Neural cell (in vitro differentiated cells): ENCODE results near the gene PDE6D. TPM values are rescaled to one million over a fixed set of nuclear protein-coding genes. Genes with fewer than 3 reads are reported as not detected.
"Not testable (repeated sequence)": the region's sequence is repeated elsewhere in the genome, so short reads cannot be mapped to it uniquely, and the experiment has no call there.

ENCODE experiments used
- H2AFZ ChIP-seq: fragments of 200-600, 300-800 bp; sonication (generic), shearing (Covaris generic); 2 replicates; pipeline ENCODE4 v1.6.0; 2014; ENCODE audit warnings: low read depth, mild to moderate bottlenecking, antibody characterized with exemption, low read length, moderate library complexity
- H3F3A ChIP-seq: fragments of 200-600 bp; shearing (Covaris generic); 2 replicates; pipeline ENCODE4 v1.6.1; 2016; ENCODE audit warnings: mild to moderate bottlenecking, moderate library complexity, mixed read lengths, antibody characterized with exemption, low read length; ENCODE audit not compliant: insufficient read depth, poor library complexity, severe bottlenecking
- H3K27ac ChIP-seq: fragments of 200-600, 300-800 bp; sonication (generic), shearing (Covaris generic); 2 replicates; pipeline ENCODE4 v1.5.1; 2014; ENCODE audit warnings: mild to moderate bottlenecking, low read length, moderate library complexity
- H3K27me3 ChIP-seq: fragments of 300-800, 200-600 bp; sonication (generic), shearing (Covaris generic); 2 replicates; pipeline ENCODE4 v1.6.0; 2014; ENCODE audit warnings: mild to moderate bottlenecking, low read depth, low read length, moderate library complexity; ENCODE audit not compliant: insufficient read depth
- H3K36me3 ChIP-seq: fragments of 300-800, 200-600 bp; sonication (generic), shearing (Covaris generic); 2 replicates; pipeline ENCODE4 v1.5.1; 2014; ENCODE audit warnings: mild to moderate bottlenecking, antibody characterized with exemption, low read length, moderate library complexity; ENCODE audit not compliant: insufficient read depth
- H3K4me2 ChIP-seq: fragments of 300-800, 200-600 bp; sonication (generic), shearing (Covaris generic); 2 replicates; pipeline ENCODE4 v1.6.0; 2014; ENCODE audit warnings: mild to moderate bottlenecking, low read length
- H3K4me3 ChIP-seq: fragments of 300-800, 200-600 bp; sonication (generic), shearing (Covaris generic); 2 replicates; pipeline ENCODE4 v1.5.1; 2014; ENCODE audit warnings: mild to moderate bottlenecking, low read length, moderate library complexity
- H3K79me2 ChIP-seq: fragments of 200-600 bp; shearing (Covaris generic); replicated peaks from 2 replicates; pipeline ENCODE4 v1.6.0; 2014; ENCODE audit warnings: mild to moderate bottlenecking, low read length, moderate library complexity; ENCODE audit not compliant: insufficient read depth
- H3K9ac ChIP-seq: fragments of 300-800, 200-600 bp; sonication (generic), shearing (Covaris generic); 2 replicates; pipeline ENCODE4 v1.6.1; 2016; ENCODE audit warnings: mild to moderate bottlenecking, low read length, mixed read lengths
- H3K9me2 ChIP-seq: fragments of 200-600 bp; shearing (Covaris generic); 2 replicates; pipeline ENCODE4 v1.6.1; 2016; ENCODE audit warnings: mild to moderate bottlenecking, low read length, mixed read lengths; ENCODE audit not compliant: insufficient read depth
- H3K9me3 ChIP-seq: fragments of 200-600, 300-800 bp; sonication (generic), shearing (Covaris generic); 2 replicates; pipeline ENCODE4 v1.6.1; 2016; ENCODE audit warnings: mild to moderate bottlenecking, mixed run types, low read length, moderate library complexity, mixed read lengths
- H4K20me1 ChIP-seq: fragments of 200-600 bp; shearing (Covaris generic); 2 replicates; pipeline ENCODE4 v1.6.1; 2016; ENCODE audit warnings: mild to moderate bottlenecking, mixed run types; ENCODE audit not compliant: insufficient read depth
- CTCF ChIP-seq: fragments of 450-650 bp; IDR thresholded peaks from 2 replicates; pipeline ENCODE4 v1.5.1; 2014; ENCODE audit warnings: antibody characterized with exemption, mild to moderate bottlenecking, moderate library complexity; ENCODE audit not compliant: poor library complexity, severe bottlenecking
- EP300 ChIP-seq: fragments of 450-650 bp; conservative IDR thresholded peaks from 2 replicates; pipeline ENCODE4 v1.6.1; 2014; ENCODE audit warnings: antibody characterized with exemption, mild to moderate bottlenecking, moderate library complexity; ENCODE audit not compliant: poor library complexity, severe bottlenecking
- POLR2AphosphoS5 ChIP-seq: IDR thresholded peaks from 2 replicates; pipeline ENCODE4 v1.6.1; 2012
- RAD21 ChIP-seq: fragments of 450-650 bp; conservative IDR thresholded peaks from 2 replicates; pipeline ENCODE4 v1.6.1; 2014; ENCODE audit warnings: antibody characterized with exemption, mild to moderate bottlenecking, moderate library complexity
- REST ChIP-seq: IDR thresholded peaks from 2 replicates; pipeline ENCODE4 v1.6.1; 2012; ENCODE audit warnings: borderline replicate concordance
- polyA plus RNA-seq: library from polyadenylated mRNA; depleted of rRNA; stranded (reverse); fragments of >200 nt; gene quantifications from 2 replicates; pipeline ENCODE4 v1.2.3, GENCODE V29; 2014

The PDE6D gene
- polyA plus RNA-seq, 1 donor from 2014 or later = 150 TPM

GRCh38 chr2:231713406-231713729 is 67.7 kb downstream of the PDE6D start:
- not testable (repeated sequence) for H3K4me2 ChIP-seq, H3K4me3 ChIP-seq, H3K9me3 ChIP-seq, H3K36me3 ChIP-seq, H3K27ac ChIP-seq, H3K9me2 ChIP-seq, H2AFZ ChIP-seq, H3K9ac ChIP-seq, H3K27me3 ChIP-seq
- Histone ChIP-seq H3F3A (peaks cover 11% of the 10 kb centered on the region), H4K20me1 (peaks cover 48% of the 10 kb centered on the region), H3K79me2 (peaks cover 50% of the 10 kb centered on the region)

GRCh38 chr2:231712451-231713021 is 68.5 kb downstream of the PDE6D start:
- not testable (repeated sequence) for H3K9me3 ChIP-seq, H2AFZ ChIP-seq, H3K4me2 ChIP-seq, H3K36me3 ChIP-seq, H3K9me2 ChIP-seq, H3K27ac ChIP-seq, H3K27me3 ChIP-seq
- Histone ChIP-seq H3K79me2 (peaks cover 50% of the 10 kb centered on the region), H3K9ac (peak overlapping the region; percentile 99), H3K4me3 (peak overlapping the region; percentile 100), H4K20me1 (peaks cover 48% of the 10 kb centered on the region), H3F3A (peaks cover 11% of the 10 kb centered on the region)

- Histone ChIP-seq H3F3A (peaks cover 11% of the 10 kb centered on the region), H3K27ac (no peak overlapping the region), H3K4me3 (peak overlapping the region; percentile 100), H4K20me1 (peaks cover 48% of the 10 kb centered on the region), H3K4me2 (peak overlapping the region; percentile 96), H3K36me3 (peaks cover 4% of the 10 kb centered on the region), H3K27me3 (no peaks in the 10 kb centered on the region), H3K79me2 (peaks cover 50% of the 10 kb centered on the region), H2AFZ (no peak overlapping the region), H3K9ac (peak overlapping the region; percentile 99), H3K9me2 (no peaks in the 10 kb centered on the region), H3K9me3 (no peaks in the 10 kb centered on the region)
- TF ChIP-seq EP300 = no peak
- TF ChIP-seq POLR2AphosphoS5 = no peak
- TF ChIP-seq REST = no peak
- no peak for TF ChIP-seq RAD21
- no peak for TF ChIP-seq CTCF
Measured at GRCh38 chr2:231711677-231712450, 69.2 kb downstream of the PDE6D start.
